NCI-H2107 treated with DMSO at 0.1 percent for 48 hours (cell line): Measurements from ENCODE around the gene STRAP.
A peak's percentile ranks its signal among the peaks of the same experiment; 100 is the strongest.
"Not testable (repeated sequence)": the region's sequence is repeated elsewhere in the genome, so short reads cannot be mapped to it uniquely, and the experiment has no call there.

Source experiments
- DNase-seq: peaks from one replicate; lab custom pipeline; 2025; ENCODE audit not compliant: unreplicated experiment; lab: John Stamatoyannopoulos, UW

The STRAP gene

DNA sequence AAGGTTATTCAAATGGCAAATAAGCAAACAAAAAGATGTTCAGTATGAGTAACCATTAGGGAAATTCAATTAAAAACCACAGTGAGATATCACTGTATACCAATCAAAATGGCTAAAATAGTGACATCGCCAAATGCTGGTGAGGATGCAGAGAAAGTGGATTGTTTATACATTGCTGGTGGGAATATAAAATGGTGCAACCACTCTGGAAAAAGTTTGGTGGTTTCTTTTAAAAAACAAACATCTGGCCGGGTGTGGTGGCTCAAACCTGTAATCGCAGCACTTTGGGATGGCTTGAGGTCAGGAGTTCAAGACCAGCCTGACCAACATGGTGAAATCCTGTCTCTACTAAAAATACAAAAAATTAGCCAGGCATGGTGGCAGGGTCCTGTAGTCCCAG is 14.0 kb upstream of the STRAP start:
- no peak for DNase-seq

DNA sequence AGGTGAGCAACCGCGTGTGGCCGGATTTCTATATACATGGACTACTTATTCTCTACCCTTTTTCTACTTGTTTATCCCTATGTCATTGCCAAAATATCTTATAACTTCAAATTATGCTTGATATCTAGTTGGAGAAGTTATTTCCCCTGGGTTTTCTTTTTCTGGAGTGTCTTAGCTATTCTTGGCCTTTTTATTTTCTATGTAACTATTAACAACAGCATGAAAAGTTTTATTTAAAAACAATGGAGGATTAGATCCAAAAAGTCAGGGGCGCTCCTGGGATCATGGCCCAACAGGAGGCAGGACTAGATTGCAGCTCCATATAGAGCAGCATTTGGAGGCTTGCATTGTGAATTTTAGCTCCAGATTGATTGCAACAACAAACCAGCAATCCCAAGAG is 8.6 kb upstream of the STRAP start:
- no peak for DNase-seq

- DNase-seq, result not testable (repeated sequence)
These were observed 7.5 kb upstream of the STRAP start for GRCh38 chr12:15874556-15875145.

DNA sequence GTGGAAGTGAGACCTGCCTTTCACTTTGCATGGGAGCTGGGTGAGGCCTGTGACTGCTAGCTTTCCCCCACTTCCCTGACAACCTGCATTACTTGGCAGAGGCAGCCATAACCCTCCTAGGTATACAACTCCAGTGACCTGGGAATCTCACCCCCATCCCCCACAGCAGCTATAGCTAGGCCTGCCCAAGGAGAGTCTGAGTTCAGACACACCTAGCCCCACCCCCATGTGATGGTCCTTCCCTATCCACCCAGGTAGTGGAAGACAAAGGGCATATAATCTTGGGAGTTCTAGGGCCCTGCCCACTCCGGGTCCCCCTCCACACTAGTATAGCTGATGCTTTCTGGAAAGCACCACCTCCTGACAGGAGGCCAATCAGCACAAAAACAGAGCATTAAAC is 6.3 kb upstream of the STRAP start:
- DNase-seq, result no peak

- no peak for DNase-seq
These were observed 2.8 kb upstream of the STRAP start for GRCh38 chr12:15879413-15879812.

DNA sequence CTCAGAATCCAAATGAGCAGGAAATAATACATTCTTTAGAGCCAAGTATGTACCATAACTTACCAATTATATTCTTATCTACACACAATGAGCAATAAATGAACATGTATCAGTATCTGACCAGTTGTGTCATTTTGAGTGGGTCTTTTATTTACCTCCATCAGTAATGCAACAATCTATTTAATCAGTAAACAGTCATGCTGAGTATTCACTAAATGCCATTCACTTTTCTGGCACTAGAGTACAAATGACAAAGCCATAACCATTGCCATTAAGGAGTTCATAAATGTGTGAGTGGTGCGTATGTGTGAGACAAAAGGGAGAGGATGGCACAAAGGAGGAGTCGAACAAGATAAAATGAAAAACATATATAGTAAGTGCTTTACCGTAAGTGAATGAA is 1.5 kb upstream of the STRAP start:
- peak; percentile 37 for DNase-seq

- no peak for DNase-seq
These were observed 1.3 kb downstream of the STRAP start for GRCh38 chr12:15883536-15883935.

DNA sequence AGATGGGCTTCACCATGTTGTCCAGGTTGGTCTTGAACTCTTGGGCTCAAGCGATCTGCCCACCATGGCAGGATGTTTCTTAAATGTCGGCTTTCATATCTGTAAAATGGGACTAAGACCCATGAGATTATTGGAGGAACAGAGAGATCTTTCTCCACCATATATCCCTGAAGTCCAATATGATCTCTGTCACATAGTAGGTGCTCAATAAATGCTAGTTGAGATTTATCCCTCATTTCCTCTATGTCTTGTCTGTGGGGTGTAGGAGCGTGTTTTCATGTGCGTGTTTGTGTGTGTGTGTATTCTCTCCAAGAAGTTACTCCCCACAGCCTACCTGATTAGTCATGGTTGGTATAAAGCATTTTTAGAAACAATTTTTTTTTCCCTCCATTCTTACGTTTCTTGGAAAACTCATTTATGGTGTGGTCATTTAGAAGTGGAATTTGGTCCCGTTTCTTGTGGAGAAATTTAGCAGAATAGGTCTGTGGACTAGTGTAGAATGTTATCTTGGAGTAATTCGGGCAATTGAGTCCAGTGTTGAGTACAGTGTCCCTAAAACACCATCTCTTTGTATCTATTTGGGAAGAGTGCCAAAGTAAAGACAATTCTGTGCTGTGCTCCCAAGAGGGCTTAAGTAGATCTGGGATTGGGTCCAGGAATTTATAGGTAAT is 4.3 kb downstream of the STRAP start:
- DNase-seq, result peak; percentile 14

DNA sequence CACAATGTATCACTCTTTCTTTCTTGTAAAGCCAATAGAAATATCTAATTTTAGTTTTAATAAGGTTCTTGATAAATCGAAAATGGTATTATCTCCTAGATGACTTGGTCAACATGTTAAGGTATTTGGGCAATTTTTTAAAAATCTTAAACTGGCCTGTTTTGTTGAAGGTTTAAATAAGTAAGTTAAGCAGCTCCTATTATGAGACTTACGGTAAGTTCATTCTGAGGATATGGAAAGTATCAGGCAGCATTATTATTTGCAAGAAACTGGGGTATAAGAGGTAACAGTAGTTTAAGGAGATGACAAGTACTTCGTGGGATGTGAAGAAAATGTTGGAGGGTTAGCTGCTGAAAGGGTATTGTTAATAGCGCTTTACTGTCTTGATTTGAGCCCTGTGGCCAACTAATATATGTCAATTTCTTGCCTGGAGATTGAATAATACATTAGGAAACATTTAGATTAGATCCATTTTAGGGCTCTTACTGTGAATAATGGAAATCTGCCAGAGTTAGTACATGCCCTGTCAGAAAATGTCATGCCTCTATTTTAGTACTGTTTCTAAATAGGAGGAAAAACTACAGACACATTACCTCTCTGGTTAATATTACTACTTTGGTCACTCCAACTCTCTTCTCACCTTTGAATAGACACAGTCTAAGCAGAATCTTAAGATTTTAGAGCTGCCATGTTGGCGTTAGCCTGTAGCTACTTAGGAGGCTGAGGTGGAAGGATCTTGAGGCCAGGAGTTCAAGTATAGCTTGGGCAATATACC is 5.0 kb downstream of the STRAP start:
- no peak for DNase-seq

DNA sequence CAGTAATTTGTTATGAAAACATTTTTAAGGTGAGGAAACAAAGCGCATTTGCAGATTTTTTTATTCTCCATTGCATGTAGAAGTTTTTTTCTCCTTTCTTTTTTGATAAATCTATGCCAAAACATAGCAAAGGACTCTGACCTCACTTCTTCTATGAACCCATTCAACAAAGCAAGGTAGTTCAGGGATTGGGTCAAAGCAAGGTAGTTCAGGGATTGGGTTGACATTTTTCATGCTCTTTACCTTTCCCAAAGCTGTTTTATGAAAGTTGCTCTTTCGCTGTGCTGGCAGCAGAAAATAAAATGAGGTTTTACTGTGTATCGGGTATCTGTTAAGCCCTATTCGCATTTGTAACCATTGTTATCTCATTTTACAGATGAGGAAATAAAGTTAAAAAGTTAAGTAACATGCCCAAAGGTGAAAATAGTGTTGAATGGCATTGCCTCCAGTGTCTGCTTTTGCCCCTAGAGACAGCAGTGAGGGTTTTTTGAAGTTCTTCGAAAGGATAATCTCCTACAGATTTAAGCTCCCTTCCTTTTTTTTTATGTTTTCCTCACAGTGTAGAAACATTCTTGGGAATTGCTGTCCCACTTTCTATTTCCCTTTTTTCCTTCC is 10.6 kb downstream of the STRAP start:
- DNase-seq, result no peak

DNA sequence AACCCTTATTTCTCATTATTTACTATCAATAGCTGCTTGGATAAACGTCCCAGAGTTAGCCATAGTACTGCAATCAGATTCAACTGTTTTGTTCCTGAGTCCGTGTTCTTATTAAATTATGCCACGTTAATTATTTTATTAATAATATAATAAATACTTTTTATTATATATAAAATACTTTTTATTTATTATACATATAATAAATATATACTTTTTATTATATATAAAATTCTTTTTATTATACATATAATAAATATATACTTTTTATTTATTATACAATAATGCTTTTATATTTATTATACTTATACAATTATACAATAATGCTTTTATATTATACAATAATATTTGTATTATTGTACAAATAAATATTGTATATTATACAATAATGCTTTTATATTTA is 11.1 kb downstream of the STRAP start:
- DNase-seq, result no peak

DNA sequence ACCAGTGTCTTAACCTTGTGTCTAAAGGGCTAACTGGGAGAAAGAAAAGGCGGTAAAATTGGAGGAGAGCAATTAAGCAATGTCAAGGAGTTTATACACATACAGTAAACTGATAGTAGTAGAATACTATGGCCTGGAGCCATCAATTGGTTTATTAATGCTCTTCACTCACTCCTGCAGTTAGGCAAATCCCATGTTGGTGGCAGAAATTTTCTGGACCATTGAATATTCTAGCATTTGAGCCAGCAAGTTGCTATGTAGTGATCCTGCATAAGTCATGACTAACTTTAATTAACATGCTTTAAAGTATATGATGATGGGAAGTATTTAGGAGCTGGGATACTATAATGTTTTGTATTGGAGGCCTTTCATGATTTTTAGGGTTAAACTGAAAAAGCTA is 14.7 kb downstream of the STRAP start:
- no peak for DNase-seq

GRCh38 chr12:15897433-15897832 is 15.2 kb downstream of the STRAP start:
- DNase-seq, result no peak

DNA sequence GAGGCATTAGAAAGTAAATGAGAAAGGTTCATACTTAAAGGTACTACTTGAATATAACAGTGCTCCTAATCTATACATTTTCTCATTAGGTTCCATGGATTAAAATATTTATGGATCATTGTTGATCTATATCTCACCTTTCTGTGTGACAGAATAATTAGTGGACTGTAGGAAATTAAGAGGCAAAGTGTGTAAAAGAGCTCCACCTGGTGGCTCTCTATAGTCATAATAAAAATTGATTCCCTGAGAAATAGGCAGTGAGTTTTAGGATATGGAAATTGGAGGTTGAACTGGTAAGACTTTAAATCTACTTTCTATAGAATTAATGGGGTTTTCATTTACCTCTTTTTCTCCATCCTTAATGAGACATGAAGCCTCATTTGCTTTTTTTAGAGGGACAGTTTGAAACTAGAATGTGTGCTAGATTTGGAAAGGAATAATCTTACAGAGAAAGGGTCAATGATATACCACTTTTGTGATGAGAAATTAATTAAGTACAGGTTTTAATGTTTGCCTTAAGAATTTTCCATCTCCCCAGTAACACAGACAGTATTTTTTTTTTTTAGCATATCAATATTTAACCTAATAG is 17.2 kb downstream of the STRAP start:
- DNase-seq, result no peak

DNA sequence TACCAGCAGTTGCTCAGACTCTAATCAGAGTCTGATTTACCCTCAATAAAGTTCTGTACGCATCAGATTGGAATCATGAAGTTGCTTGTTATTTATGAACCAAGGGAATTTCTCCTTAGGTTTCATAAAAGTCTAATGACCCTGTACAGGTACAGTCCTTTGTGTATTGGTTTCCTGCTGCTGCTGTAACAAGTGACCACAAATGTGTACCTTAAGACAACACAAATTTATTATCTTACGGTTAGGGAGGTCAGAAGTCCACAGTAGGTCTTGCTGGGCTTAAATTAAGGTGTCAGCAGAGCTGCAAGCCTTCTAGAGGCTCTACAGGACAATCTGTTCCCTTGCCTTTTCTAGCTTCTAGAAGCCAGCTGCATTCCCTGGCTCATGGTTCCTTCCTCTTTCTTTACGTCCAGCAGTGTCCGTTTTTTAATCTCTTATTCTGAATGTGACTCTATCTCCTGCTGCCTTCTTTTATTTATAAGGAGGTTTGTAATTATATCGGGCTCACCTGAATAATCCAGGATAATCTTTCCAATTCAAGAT is 22.3 kb downstream of the STRAP start:
- DNase-seq, result no peak

DNA sequence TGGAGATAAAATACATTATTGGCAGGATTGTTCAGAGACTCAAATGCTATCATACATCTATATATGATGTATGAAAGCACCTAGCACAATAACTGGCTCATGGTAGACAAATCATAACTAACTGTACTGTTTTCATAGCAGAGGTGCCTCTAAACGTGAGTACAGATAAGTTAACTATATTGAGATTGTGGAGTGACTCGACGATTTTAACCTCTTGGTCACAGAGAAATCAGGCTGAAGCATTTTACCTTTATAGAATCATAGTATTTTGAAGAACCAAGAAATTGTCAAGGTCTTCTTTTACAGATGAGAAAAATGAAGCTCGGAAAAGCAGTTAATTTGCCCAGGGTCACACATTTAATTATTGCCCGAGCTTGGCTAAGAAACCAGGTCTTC is 28.3 kb downstream of the STRAP start:
- no peak for DNase-seq

GRCh38 chr12:15910864-15911721 is 28.9 kb downstream of the STRAP start, which contains the start of gene DERA:
Gene DERA, plus strand, starts transcription at chr12:15911332. Its CDS starts 52 bp downstream, at chr12:15911384.
- peak; percentile 84 for DNase-seq

GRCh38 chr12:15911931-15912330 is 29.7 kb downstream of the STRAP start:
- not testable (repeated sequence) for DNase-seq

DNA sequence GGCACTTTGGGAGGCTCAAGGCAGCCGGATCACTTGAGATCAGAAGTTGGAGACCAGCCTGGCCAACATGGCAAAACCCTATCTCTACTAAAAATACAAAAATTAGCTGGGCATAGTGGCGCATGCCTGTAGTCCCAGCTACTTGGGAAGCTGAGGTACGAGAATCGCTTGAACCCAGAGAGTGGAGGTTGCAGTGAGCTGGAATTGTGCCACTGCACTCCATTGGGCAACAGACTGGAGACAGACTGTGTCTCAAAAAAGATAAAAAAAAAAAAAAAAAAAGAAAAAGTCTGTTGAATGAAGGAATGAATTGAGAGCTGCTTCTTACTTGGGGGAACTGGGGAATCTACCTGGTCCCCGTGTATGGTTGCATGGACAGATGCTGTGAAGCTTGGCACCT is 31.9 kb downstream of the STRAP start:
- DNase-seq, result not testable (repeated sequence)

- no peak for DNase-seq
These were observed 35.9 kb downstream of the STRAP start for GRCh38 chr12:15918066-15918465.
